A549 (cell line): ENCODE measurements around the gene PDLIM7. TPM values are rescaled to one million over a fixed set of nuclear protein-coding genes. Genes with fewer than 3 reads are reported as not detected.

Experiments
- ATAC-seq, 2 experiments: fragments of 200-7000 bp in 1 of 2; fragments of >200 bp in 1 of 2; cut with Nextera tagmentation in 1 of 2; cut with Tn5 transposase in 1 of 2; 3 replicates each; pipeline versions ENCODE4 v1.8.0 to v1.9.1; 2018 to 2020; ENCODE audit warnings: mild to moderate bottlenecking in 1 of 2, moderate library complexity in 1 of 2
- CTCF ChIA-PET: fragments of 300-600 bp; sonication (Branson Sonifier 250); formaldehyde crosslinking; extraction: SDS; loops from one replicate; lab custom pipeline; 2021; ENCODE audit warnings: antibody characterized with exemption, inconsistent platforms; lab: Yijun Ruan, JAX
- POLR2A ChIA-PET: fragments of 350-600 bp; formaldehyde crosslinking; extraction: SDS; loops from one replicate; lab custom pipeline; 2021; ENCODE audit warnings: antibody characterized with exemption, inconsistent platforms; lab: Yijun Ruan, JAX
- DNase-seq, 2 experiments: peaks; one replicate each; pipeline versions ENCODE4 v3.0.0 to v3.0.0-alpha.2; 2011 to 2016; ENCODE audit warnings: low read depth in 1 of 2, low spot score in 1 of 2
- FAIRE-seq: peaks from 2 replicates; lab custom pipeline; 2011; peaks lifted over from hg19 to GRCh38; lab: Jason Lieb, UNC
- H3K27ac ChIP-seq, 2 experiments: fragments of >200 bp; sonication (Bioruptor Twin); formaldehyde crosslinking; 3 replicates each; pipeline ENCODE4 v1.5.1; 2016 to 2017
- H3K4me1 ChIP-seq: fragments of >200 bp; sonication (Bioruptor Twin); formaldehyde crosslinking; 3 replicates; pipeline ENCODE4 v1.6.1; 2016
- H3K4me2 ChIP-seq: fragments of >200 bp; sonication (Bioruptor Twin); formaldehyde crosslinking; 3 replicates; pipeline ENCODE4 v1.6.1; 2016
- H3K4me3 ChIP-seq: fragments of >200 bp; sonication (Bioruptor Twin); formaldehyde crosslinking; 3 replicates; pipeline ENCODE4 v1.5.1; 2016
- H3K9me3 ChIP-seq: fragments of >200 bp; sonication (Bioruptor Twin); formaldehyde crosslinking; 3 replicates; pipeline ENCODE4 v1.6.1; 2016
- CBX2 ChIP-seq: fragments of 200-600 bp; sonication (generic); IDR thresholded peaks from 2 replicates; pipeline ENCODE4 v1.6.1; 2016; ENCODE audit warnings: low read depth, mild to moderate bottlenecking, borderline replicate concordance
- CBX8 ChIP-seq: fragments of 200-600 bp; sonication (generic); IDR thresholded peaks from 2 replicates; pipeline ENCODE4 v1.6.1; 2016
- CHD4 ChIP-seq: fragments of 200-600 bp; sonication (generic); IDR thresholded peaks from 2 replicates; pipeline ENCODE4 v1.6.1; 2016; ENCODE audit warnings: antibody characterized with exemption, mild to moderate bottlenecking, borderline replicate concordance
- EHF ChIP-seq: fragments of 250-450 bp; sonication (Bioruptor Pico); IDR thresholded peaks from 2 replicates; pipeline ENCODE4 v1.5.0; 2020; ENCODE audit warnings: mild to moderate bottlenecking
- ELK1 ChIP-seq: fragments of 150-350 bp; IDR thresholded peaks from 2 replicates; pipeline ENCODE4 v1.6.1; 2014; ENCODE audit warnings: low read depth, mild to moderate bottlenecking, low read length
- EP300 ChIP-seq, 2 experiments: fragments of >200 bp; sonication (Bioruptor Twin); formaldehyde crosslinking; IDR thresholded peaks; 2 replicates in 1 of 2; 3 replicates in 1 of 2; pipeline ENCODE4 v1.6.1; 2016 to 2017
- FOSL2 ChIP-seq, 2 experiments: fragments of 450-650 bp in 1 of 2; fragments of >200 bp in 1 of 2; sonication (Bioruptor Twin) in 1 of 2; formaldehyde crosslinking; IDR thresholded peaks; 2 replicates each; pipeline versions ENCODE4 v1.5.0 to v1.6.1; 2016 to 2020; ENCODE audit warnings: mild to moderate bottlenecking in 1 of 2, moderate library complexity in 1 of 2
- HMGXB4 ChIP-seq: fragments of 250-450 bp; sonication (Bioruptor Pico); IDR thresholded peaks from 2 replicates; pipeline ENCODE4 v1.5.0; 2021; ENCODE audit warnings: mild to moderate bottlenecking, moderate library complexity, borderline replicate concordance
- HOXA7 ChIP-seq: fragments of 250-450 bp; sonication (Bioruptor Pico); IDR thresholded peaks from 2 replicates; pipeline ENCODE4 v1.5.0; 2020; ENCODE audit warnings: mild to moderate bottlenecking, moderate library complexity
- JUN ChIP-seq, 2 experiments: fragments of >200 bp; sonication (Bioruptor Twin); formaldehyde crosslinking; IDR thresholded peaks; 2 replicates in 1 of 2; 3 replicates in 1 of 2; pipeline ENCODE4 v1.6.1; 2016 to 2017
- KDM1A ChIP-seq: fragments of 200-600 bp; sonication (generic); IDR thresholded peaks from 2 replicates; pipeline ENCODE4 v1.6.1; 2016; ENCODE audit warnings: low read depth, mild to moderate bottlenecking
- MAFK ChIP-seq: fragments of 450-650 bp; IDR thresholded peaks from 2 replicates; pipeline ENCODE4 v1.6.1; 2014; ENCODE audit not compliant: partially characterized antibody
- MAX ChIP-seq: IDR thresholded peaks from 2 replicates; pipeline ENCODE4 v1.6.1; 2012
- MYC ChIP-seq: IDR thresholded peaks from 2 replicates; pipeline ENCODE4 v1.6.1; 2012; ENCODE audit warnings: mild to moderate bottlenecking, inconsistent platforms, low read length, improper control_type of control experiment, borderline replicate concordance
- NFE2L2 ChIP-seq: fragments of 150-350 bp; conservative IDR thresholded peaks from 2 replicates; pipeline ENCODE4 v1.6.1; 2014; ENCODE audit warnings: low read length
- NR3C1 ChIP-seq: fragments of >200 bp; sonication (Bioruptor Twin); formaldehyde crosslinking; IDR thresholded peaks from 3 replicates; pipeline ENCODE4 v1.6.1; 2017
- PHF8 ChIP-seq: fragments of 200-600 bp; sonication (generic); IDR thresholded peaks from 2 replicates; pipeline ENCODE4 v1.6.1; 2016; ENCODE audit warnings: low read depth, mild to moderate bottlenecking, antibody characterized with exemption, moderate library complexity, borderline replicate concordance
- POLR2A ChIP-seq: IDR thresholded peaks from 2 replicates; pipeline ENCODE4 v1.6.1; 2012; ENCODE audit warnings: mild to moderate bottlenecking, low read length
- POLR2AphosphoS2 ChIP-seq: conservative IDR thresholded peaks from 2 replicates; pipeline ENCODE4 v1.6.1; 2012; ENCODE audit warnings: low read length, improper control_type of control experiment, inconsistent platforms
- REST ChIP-seq: fragments of 200-600 bp; sonication (generic); IDR thresholded peaks from 2 replicates; pipeline ENCODE4 v1.6.1; 2016; ENCODE audit warnings: antibody characterized with exemption, mild to moderate bottlenecking, moderate library complexity
- RFX5 ChIP-seq: fragments of 450-650 bp; IDR thresholded peaks from 2 replicates; pipeline ENCODE4 v1.7.1; 2014; ENCODE audit warnings: antibody characterized with exemption, mild to moderate bottlenecking, moderate library complexity
- USF2 ChIP-seq: fragments of 450-650 bp; IDR thresholded peaks from 2 replicates; pipeline ENCODE4 v1.6.1; 2014; ENCODE audit warnings: antibody characterized with exemption
- WGBS: methylation state at CpG from one replicate; pipeline ENCODE4 v1.1.6; 2017; ENCODE audit errors: missing lambda C conversion rate; 5-methylcytosine and 5-hydroxymethylcytosine counted together
- polyA plus RNA-seq, 4 experiments: library from polyadenylated mRNA; depleted of rRNA in 3 of 4; stranded (reverse); fragments of >200 nt; fragmentation: RNase III in 1 of 4; extraction: RNeasy Plus Mini Kit Qiagen cat#74134 plus additional on column Dnase treatment in 1 of 4; gene quantifications; 2 replicates in 3 of 4; 3 replicates in 1 of 4; pipeline ENCODE4 v1.2.3, GENCODE V29; 2011 to 2017

Gene PDLIM7
- polyA plus RNA-seq, 2 of the 4 experiments (the other 2 are of a cell fraction) = 30.7 to 124 TPM

- CTCF ChIA-PET = interaction anchor here (1.7 to 24.5 kb wide), 4 partner anchors 9 to 155 kb away, joined by 6 to 354 read pairs (median 118); partner anchors contain the start of gene PDLIM7
- DNase-seq (no peak), FAIRE-seq (no peak), ATAC-seq (no peak)
- Histone ChIP-seq H3K4me2 (no peak overlapping the region), H3K27ac (no peak overlapping the region), H3K4me1 (peaks cover 20% of the 10 kb centered on the region), H3K4me3 (no peak overlapping the region), H3K9me3 (peaks cover 5% of the 10 kb centered on the region; the same call in 1 of the 3 replicates)
- POLR2A ChIA-PET = interaction anchor here (0.5 kb wide), 1 partner anchor 32 kb away, joined by 8 read pairs; the partner anchor contains the start of gene PDLIM7
- 88% methylated on average over 11 of the region's 11 CpGs for WGBS
- 0 out of 2 replicates have a peak, but pooled peaks have one; percentile 17 for TF ChIP-seq KDM1A
- no peak for TF ChIP-seq NFE2L2
- no peak for TF ChIP-seq NR3C1
- no peak for TF ChIP-seq HOXA7 (CRISPR knock-in tag)
Observed at GRCh38 chr5:177465044-177465443, 32.4 kb downstream of the PDLIM7 start.

GRCh38 chr5:177462021-177462670 lies 35.3 kb downstream of the PDLIM7 start:
- ChIA-PET POLR2A (no interaction called here), CTCF (interaction anchor here (1.2 to 24.5 kb wide), 5 partner anchors 14 to 152 kb away, joined by 3 to 354 read pairs (median 8); partner anchors contain the start of gene PDLIM7)
- no peak for ATAC-seq
- Histone ChIP-seq H3K9me3 (peaks cover 5% of the 10 kb centered on the region; the same call in 1 of the 3 replicates), H3K4me3 (no peak overlapping the region), H3K4me2 (no peak overlapping the region), H3K27ac (no peak overlapping the region), H3K4me1 (no peaks in the 10 kb centered on the region; the same call in 2 of the 3 replicates)
- 97% methylated on average over 25 of the region's 27 CpGs for WGBS
- FAIRE-seq = no peak
- DNase-seq = no peak
- no peak for TF ChIP-seq POLR2AphosphoS2
- TF ChIP-seq CBX2 = no peak

GRCh38 chr5:177459819-177460628 lies 37.4 kb downstream of the PDLIM7 start:
- DNase-seq (no peak), FAIRE-seq (no peak), ATAC-seq (no peak)
- H3K27ac ChIP-seq = no peak overlapping the region
- H3K9me3 ChIP-seq = no peaks in the 10 kb centered on the region
- no peak overlapping the region for H3K4me3 ChIP-seq
- 84% methylated on average over 24 of the region's 28 CpGs for WGBS
- peaks cover 4% of the 10 kb centered on the region for H3K4me1 ChIP-seq
- H3K4me2 ChIP-seq = no peak overlapping the region
- ChIA-PET CTCF (interaction anchor here (10.1 to 25.5 kb wide), 4 partner anchors 15 to 70 kb away, joined by 220 to 871 read pairs (median 356); partner anchors contain the start of genes DBN1, F12, GRK6 and PDLIM7), POLR2A (no interaction called here)
- no peak for TF ChIP-seq MAX
- TF ChIP-seq HOXA7 (CRISPR knock-in tag) = no peak
- no peak for TF ChIP-seq ELK1
- no peak for TF ChIP-seq EHF (CRISPR knock-in tag)
- no peak for TF ChIP-seq EP300 (IDR thresholded peaks at IDR 0.05)
- TF ChIP-seq CBX2 = no peak
- no peak for TF ChIP-seq MAFK
- TF ChIP-seq USF2 = no peak
- TF ChIP-seq HMGXB4 (CRISPR knock-in tag) = no peak
- TF ChIP-seq CHD4 = no peak
- no peak for TF ChIP-seq RFX5
- no peak for TF ChIP-seq PHF8
- TF ChIP-seq JUN (IDR thresholded peaks at IDR 0.05) = no peak
- no peak for TF ChIP-seq POLR2A
- no peak for TF ChIP-seq CBX8
- no peak for TF ChIP-seq FOSL2 (IDR thresholded peaks at IDR 0.05)
- TF ChIP-seq FOSL2 (CRISPR knock-in tag; IDR thresholded peaks at IDR 0.05) = no peak
- no peak for TF ChIP-seq REST
- TF ChIP-seq MYC = no peak
